Measurements from ENCODE around the gene PHKA1.
A peak's percentile ranks its signal among the peaks of the same experiment; 100 is the strongest.

Gene PHKA1

DNA sequence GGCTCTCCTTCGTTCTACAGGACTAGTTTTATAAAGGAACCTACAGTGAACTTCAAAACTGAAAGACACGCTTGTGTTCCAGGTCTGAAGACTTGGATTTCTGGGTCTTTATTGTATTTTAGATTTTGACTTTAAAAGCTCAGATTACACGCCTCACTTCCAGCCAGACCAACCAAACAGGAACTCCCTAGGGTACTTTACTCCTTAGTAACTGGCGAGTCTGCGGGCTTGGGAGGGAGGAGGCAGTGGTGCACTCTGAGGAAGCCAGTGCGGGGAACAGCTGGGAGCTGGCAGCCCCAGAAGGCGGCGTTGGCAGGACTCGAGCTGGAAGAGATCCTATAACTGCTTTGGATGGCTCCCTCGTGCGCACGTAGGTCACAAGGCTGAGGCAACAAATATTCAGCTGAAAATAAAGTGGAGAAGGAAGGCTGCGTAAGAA lies 391 bp upstream of the PHKA1 start:
- DNase-seq (ENCODE audit: extremely low read depth, low read depth): no peak
- TF ChIP-seq, protein P1, sequence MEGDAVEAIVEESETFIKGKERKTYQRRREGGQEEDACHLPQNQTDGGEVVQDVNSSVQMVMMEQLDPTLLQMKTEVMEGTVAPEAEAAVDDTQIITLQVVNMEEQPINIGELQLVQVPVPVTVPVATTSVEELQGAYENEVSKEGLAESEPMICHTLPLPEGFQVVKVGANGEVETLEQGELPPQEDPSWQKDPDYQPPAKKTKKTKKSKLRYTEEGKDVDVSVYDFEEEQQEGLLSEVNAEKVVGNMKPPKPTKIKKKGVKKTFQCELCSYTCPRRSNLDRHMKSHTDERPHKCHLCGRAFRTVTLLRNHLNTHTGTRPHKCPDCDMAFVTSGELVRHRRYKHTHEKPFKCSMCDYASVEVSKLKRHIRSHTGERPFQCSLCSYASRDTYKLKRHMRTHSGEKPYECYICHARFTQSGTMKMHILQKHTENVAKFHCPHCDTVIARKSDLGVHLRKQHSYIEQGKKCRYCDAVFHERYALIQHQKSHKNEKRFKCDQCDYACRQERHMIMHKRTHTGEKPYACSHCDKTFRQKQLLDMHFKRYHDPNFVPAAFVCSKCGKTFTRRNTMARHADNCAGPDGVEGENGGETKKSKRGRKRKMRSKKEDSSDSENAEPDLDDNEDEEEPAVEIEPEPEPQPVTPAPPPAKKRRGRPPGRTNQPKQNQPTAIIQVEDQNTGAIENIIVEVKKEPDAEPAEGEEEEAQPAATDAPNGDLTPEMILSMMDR (IDR thresholded peaks at IDR 0.05; ENCODE audit: low read depth, low read length, missing control alignments): no peak
- peak overlapping the region; percentile 51 for H3K4me3 ChIP-seq (replicated peaks; ENCODE audit: low read depth, low read length)

DNA sequence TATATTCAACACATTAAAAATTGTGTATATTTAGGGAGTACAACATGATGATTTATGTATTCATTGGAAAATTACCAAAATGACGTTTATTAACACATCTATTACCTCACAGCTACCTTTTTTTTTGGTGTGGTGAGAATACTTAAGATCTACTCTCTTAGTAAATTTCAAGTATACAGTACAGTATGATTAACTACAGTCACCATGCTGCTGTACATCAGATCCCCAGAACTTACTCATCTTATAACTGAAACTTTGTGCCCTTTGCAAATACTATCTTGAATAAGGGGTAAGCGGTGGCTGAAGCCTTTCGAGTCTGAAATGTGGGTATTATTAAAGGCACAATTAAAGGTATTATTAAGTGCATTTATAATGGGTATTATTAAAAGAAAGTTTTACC lies 976 bp downstream of the PHKA1 start:
- peak overlapping the region; percentile 51 for H3K4me3 ChIP-seq (replicated peaks; ENCODE audit: low read depth, low read length)
- no peak for DNase-seq (ENCODE audit: extremely low read depth, low read depth)
- TF ChIP-seq, protein P1 (IDR thresholded peaks at IDR 0.05; ENCODE audit: low read depth, low read length, missing control alignments): no peak

DNA sequence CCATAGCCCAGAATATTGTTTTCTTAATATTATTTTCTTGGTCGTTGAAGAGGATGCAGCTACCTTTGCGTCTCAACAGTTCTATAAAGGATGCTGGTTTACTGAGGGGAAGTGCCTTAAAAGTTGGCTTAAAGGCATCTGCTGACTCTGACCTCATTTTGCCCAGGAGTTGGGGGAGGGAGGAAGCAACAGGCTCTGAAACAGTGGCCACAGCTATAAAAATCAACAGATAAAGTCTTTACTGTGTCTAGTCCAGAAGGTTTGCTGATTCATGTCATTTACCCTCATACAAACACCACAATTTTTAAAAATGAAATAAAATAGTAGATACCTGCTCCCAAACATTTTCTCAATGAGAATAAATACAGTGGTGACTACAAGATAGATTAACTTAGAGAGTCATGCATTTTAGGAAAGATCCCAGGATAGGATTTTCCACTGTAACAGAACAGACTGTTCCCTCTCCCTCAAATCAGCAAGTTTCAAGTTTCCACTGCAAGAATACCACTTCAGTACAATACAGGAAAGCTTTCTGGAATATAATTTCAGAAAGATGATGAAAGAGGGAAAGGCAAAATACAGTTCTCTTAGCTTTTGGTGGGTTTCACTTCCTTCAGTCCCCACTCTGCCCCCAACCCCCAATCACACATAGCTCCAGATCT lies 1.9 kb downstream of the PHKA1 start:
- peak overlapping the region; percentile 51 for H3K4me3 ChIP-seq (replicated peaks; ENCODE audit: low read depth, low read length)
- TF ChIP-seq, protein P1 (IDR thresholded peaks at IDR 0.05; ENCODE audit: low read depth, low read length, missing control alignments): no peak
- no peak for DNase-seq (ENCODE audit: extremely low read depth, low read depth)

DNA sequence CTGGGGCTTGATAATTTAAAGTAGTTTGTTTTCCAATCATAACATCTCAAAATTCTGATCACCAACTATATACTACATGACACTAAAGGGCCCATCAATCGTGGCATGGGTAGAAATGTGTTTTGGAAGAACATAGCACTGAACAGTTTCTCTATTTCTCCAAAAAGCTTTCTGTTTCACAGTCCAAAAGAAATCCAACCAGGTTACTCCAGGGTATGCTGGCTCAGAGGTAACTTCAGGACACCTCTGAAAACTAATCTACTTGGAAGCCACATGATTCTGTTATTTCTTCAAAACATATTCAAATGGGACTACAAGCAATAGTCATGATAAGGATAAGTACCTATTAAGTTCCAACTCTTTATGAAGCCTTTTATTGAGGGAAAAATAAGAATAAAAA lies 8.3 kb downstream of the PHKA1 start:
- H3K4me3 ChIP-seq (replicated peaks; ENCODE audit: low read depth, low read length): no peak overlapping the region
- TF ChIP-seq, protein P1 (IDR thresholded peaks at IDR 0.05; ENCODE audit: low read depth, low read length, missing control alignments): no peak
- DNase-seq (ENCODE audit: extremely low read depth, low read depth): no peak

DNA sequence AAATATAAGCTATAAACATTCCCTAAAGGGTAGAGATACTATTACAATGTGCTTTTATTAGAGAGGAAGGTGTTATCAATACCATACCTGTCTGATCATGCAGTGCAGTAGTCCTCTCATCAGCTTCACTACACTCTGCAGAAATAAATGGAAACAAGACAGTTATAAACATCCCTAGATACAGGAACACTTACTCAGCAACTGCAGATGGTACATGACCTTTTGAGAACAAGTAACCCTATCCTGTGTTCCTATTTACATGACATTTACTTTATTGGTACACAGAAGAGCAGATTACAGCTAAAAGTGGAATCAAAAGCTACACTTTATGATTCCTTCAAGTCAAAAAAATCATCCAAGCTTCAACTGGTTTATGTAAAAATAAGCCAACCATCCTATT lies 9.0 kb downstream of the PHKA1 start:
- DNase-seq (ENCODE audit: extremely low read depth, low read depth): no peak
- TF ChIP-seq, protein P1 (IDR thresholded peaks at IDR 0.05; ENCODE audit: low read depth, low read length, missing control alignments): no peak
- H3K4me3 ChIP-seq (replicated peaks; ENCODE audit: low read depth, low read length): no peak overlapping the region

DNA sequence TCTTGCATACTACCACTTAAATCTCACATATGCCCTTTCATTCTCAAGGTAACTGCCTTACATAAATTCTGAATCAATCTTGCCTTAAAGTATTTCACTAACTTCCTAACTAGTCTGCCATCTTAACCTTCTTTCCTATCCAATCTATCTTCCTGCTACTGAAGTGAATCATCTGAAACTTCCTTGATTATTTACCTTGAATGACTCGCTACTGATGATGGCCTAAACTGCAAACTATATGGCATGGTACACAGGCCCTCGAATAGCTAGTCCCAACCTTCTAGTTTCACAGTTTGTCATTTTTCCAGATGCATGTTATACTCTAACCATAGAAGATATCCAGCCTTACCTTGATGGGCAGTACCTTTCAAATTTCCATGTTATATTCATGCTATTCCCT lies 19.9 kb downstream of the PHKA1 start:
- TF ChIP-seq, protein P1 (IDR thresholded peaks at IDR 0.05; ENCODE audit: low read depth, low read length, missing control alignments): no peak
- no peak for DNase-seq (ENCODE audit: extremely low read depth, low read depth)
- H3K4me3 ChIP-seq (replicated peaks; ENCODE audit: low read depth, low read length): no peak overlapping the region

DNA sequence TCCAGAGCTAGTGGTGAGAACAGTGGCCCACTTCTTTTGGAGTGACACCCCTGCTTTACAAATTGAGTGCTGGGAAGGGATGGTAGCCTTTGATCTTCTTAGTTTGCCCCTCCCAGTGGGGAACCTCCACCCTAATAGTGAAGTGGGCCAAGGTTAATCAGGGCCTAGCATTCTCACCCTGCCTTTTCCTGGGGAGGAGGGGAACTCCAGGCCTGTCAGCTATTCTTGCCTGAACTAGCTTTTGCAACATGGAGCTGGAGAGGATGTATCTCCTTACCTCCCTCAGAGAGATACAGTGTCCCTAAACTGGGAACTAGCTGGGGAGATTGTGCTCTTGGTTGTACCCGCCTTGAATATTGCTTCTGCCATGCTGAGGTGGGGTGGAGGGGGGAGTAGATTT lies 20.6 kb downstream of the PHKA1 start:
- no peak for DNase-seq (ENCODE audit: extremely low read depth, low read depth)
- TF ChIP-seq, protein P1 (IDR thresholded peaks at IDR 0.05; ENCODE audit: low read depth, low read length, missing control alignments): no peak
- H3K4me3 ChIP-seq (replicated peaks; ENCODE audit: low read depth, low read length): no peak overlapping the region
